Islet of Langerhans (tissue), 1 donor: Measurements from ENCODE around the gene SULT1C4.
"Not testable (repeated sequence)": the region's sequence is repeated elsewhere in the genome, so short reads cannot be mapped to it uniquely, and the experiment has no call there.

Source experiments
- FAIRE-seq: peaks from one replicate; lab custom pipeline; 2011; peaks lifted over from hg19 to GRCh38; lab: Jason Lieb, UNC

The SULT1C4 gene

GRCh38 chr2:108377815-108378630 is at the start of gene SULT1C4:
TSS of gene SULT1C4 (plus strand) at chr2:108377954. CDS start at chr2:108378338, 384 bp downstream.
- no peak for FAIRE-seq

- FAIRE-seq = no peak
Observed at GRCh38 chr2:108329771-108330170, 48.0 kb upstream of the SULT1C4 start.

- no peak for FAIRE-seq
Observed at GRCh38 chr2:108330979-108331378, 46.8 kb upstream of the SULT1C4 start.

- no peak for FAIRE-seq
Observed at GRCh38 chr2:108345951-108346350, 31.8 kb upstream of the SULT1C4 start.

- no peak for FAIRE-seq
Observed at GRCh38 chr2:108346827-108347226, 30.9 kb upstream of the SULT1C4 start.

- no peak for FAIRE-seq
Observed at GRCh38 chr2:108347786-108348185, 30.0 kb upstream of the SULT1C4 start.

- FAIRE-seq = no peak
Observed at GRCh38 chr2:108348816-108349570, 28.8 kb upstream of the SULT1C4 start.

- no peak for FAIRE-seq
Observed at GRCh38 chr2:108349571-108349928, 28.2 kb upstream of the SULT1C4 start.

GRCh38 chr2:108351889-108352288 is 25.9 kb upstream of the SULT1C4 start:
- FAIRE-seq = no peak

GRCh38 chr2:108354136-108354535 is 23.6 kb upstream of the SULT1C4 start:
- FAIRE-seq = no peak

- FAIRE-seq = no peak
Observed at GRCh38 chr2:108355906-108356734, 21.6 kb upstream of the SULT1C4 start.

GRCh38 chr2:108359336-108359735 is 18.4 kb upstream of the SULT1C4 start:
- not testable (repeated sequence) for FAIRE-seq

GRCh38 chr2:108360776-108361468 is 16.8 kb upstream of the SULT1C4 start:
- no peak for FAIRE-seq

- no peak for FAIRE-seq
Observed at GRCh38 chr2:108363024-108363907, 14.5 kb upstream of the SULT1C4 start.

- no peak for FAIRE-seq
Observed at GRCh38 chr2:108363908-108364225, 13.9 kb upstream of the SULT1C4 start.

- FAIRE-seq = no peak
Observed at GRCh38 chr2:108364676-108365297, 13.0 kb upstream of the SULT1C4 start.

GRCh38 chr2:108365656-108366055 is 12.1 kb upstream of the SULT1C4 start:
- FAIRE-seq = no peak

GRCh38 chr2:108367014-108367413 is 10.7 kb upstream of the SULT1C4 start:
- FAIRE-seq = no peak

GRCh38 chr2:108367561-108368175 is 10.1 kb upstream of the SULT1C4 start:
- no peak for FAIRE-seq

- FAIRE-seq = no peak
Observed at GRCh38 chr2:108369153-108369552, 8.6 kb upstream of the SULT1C4 start.
